NCI-H774 (cell line): ENCODE data around the gene LMO2.

Experiments used
- DNase-seq: peaks from one replicate; lab custom pipeline; 2025; lab: John Stamatoyannopoulos, UW

The LMO2 gene

DNA sequence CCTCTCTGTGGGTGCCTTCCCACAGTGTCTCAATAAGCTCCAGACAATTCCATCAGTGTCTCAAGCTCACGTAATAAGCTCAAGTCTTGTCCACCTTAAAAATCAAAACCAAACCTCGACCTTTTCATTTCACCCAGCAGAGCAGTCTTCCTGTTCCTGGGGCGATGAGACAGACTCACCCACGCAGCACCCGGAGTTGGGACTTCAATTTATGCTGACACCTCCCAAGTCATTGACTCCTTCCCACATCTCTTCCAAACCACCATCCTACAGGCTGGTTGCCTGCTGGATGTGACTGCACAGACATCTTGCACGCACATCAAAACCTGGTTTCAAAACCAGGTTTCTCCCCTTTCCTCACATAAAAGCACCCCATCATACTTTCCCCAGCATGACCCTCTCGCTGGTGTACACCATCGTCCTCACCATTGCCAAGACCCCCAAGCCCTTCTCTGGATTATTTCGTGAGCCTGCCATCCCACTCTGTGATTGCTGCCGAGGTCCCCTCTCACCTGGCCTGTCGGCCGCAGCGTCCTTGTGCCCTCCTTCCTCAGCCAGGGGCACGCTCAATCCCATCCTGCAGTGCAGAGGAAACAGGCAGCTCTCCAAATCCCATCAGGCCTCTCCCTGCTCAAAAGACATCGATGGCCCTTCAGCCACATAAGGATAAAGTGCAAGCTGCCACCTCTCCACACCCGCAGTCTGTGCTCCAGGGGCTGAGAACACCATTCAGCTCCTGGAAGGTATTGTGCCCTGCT lies 72.4 kb downstream of the LMO2 start:
- no peak for DNase-seq
